Sigmoid colon (tissue), 4 donors: ENCODE data around the gene TMPRSS12.

ENCODE experiments used
- CTCF ChIP-seq, 4 experiments: fragments of 450-650 bp in 3 of 4; fragments of 200-600 bp in 1 of 4; IDR thresholded peaks; one replicate each; pipeline ENCODE4 v1.5.1; 2016 to 2019; ENCODE audit warnings: antibody characterized with exemption in 4 of 4, mild to moderate bottlenecking in 3 of 4, moderate library complexity in 2 of 4
- EP300 ChIP-seq, 4 donors: sonication (generic); formaldehyde crosslinking; IDR thresholded peaks; one replicate each; pipeline ENCODE4 v1.6.1; 2017; ENCODE audit warnings: antibody characterized with exemption in 4 of 4

DNA sequence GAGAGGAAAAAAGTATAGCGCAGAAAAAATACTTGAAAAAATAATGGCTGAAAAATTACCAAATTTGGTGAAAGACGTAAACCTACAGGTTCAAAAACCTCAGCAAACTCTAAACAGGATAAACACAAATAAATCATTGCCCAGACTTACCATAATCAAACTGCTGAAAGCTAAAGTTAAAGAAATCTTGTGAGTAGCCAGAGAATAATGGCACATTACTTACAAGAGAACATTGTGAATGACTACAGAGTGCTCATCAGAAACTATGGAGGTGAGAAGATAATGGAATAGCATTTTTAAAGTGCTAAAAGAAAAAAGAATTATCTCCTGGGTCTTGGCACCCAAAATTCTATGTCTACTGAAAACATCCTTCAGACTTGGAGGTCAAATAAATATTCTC lies 42.8 kb upstream of the TMPRSS12 start:
- TF ChIP-seq CTCF (IDR thresholded peaks at IDR 0.05) (no peak), EP300 (IDR thresholded peaks at IDR 0.05) (no peak)
